Small intestine (tissue), 7 donors: ENCODE results near the gene SLC12A3. TPM values are rescaled to one million over a fixed set of nuclear protein-coding genes. Genes with fewer than 3 reads are reported as not detected.

ENCODE experiments used
- DNase-seq, 2 donors: peaks; one replicate each; pipeline versions ENCODE4 v3.0.0 to v3.0.0-alpha.2; 2013
- FAIRE-seq: peaks from 2 replicates; lab custom pipeline; 2012; peaks lifted over from hg19 to GRCh38; lab: Jason Lieb, UNC
- H3K27ac ChIP-seq, 3 donors: one replicate each; pipeline ENCODE4 v1.5.1; 2013; ENCODE audit warnings: low read length in 2 of 3, mild to moderate bottlenecking in 2 of 3, control low read depth in 1 of 3, inconsistent platforms in 1 of 3, low read depth in 1 of 3, moderate library complexity in 1 of 3
- H3K27me3 ChIP-seq, 3 donors: one replicate each; pipeline ENCODE4 v1.6.1; 2013; ENCODE audit warnings: low read length in 3 of 3, inconsistent platforms in 1 of 3; ENCODE audit not compliant: control insufficient read depth in 3 of 3, insufficient read depth in 3 of 3
- H3K36me3 ChIP-seq, 3 donors: one replicate each; pipeline ENCODE4 v1.6.1; 2013; ENCODE audit warnings: low read length in 3 of 3, inconsistent platforms in 1 of 3, low read depth in 1 of 3, mild to moderate bottlenecking in 1 of 3, moderate library complexity in 1 of 3; ENCODE audit not compliant: control insufficient read depth in 3 of 3, insufficient read depth in 2 of 3
- H3K4me1 ChIP-seq, 3 donors: one replicate each; pipeline ENCODE4 v1.6.1; 2013; ENCODE audit warnings: low read length in 2 of 3, inconsistent platforms in 1 of 3, low read depth in 1 of 3, mild to moderate bottlenecking in 1 of 3, moderate library complexity in 1 of 3; ENCODE audit not compliant: control insufficient read depth in 3 of 3, insufficient read depth in 2 of 3
- H3K4me3 ChIP-seq, 3 donors: one replicate each; pipeline ENCODE4 v1.5.1; 2013; ENCODE audit warnings: low read length in 3 of 3, control low read depth in 1 of 3, inconsistent platforms in 1 of 3, low read depth in 1 of 3, mild to moderate bottlenecking in 1 of 3, moderate library complexity in 1 of 3
- H3K9me3 ChIP-seq, 2 donors: one replicate each; pipeline ENCODE4 v1.6.1; 2013; ENCODE audit warnings: low read depth in 1 of 2, low read length in 1 of 2; ENCODE audit not compliant: control insufficient read depth in 2 of 2, insufficient read depth in 1 of 2
- WGBS, 3 donors: extraction: QIAGEN DNeasy Blood & Tissue Kit; methylation state at CpG; one replicate each; pipeline ENCODE4 v1.1.7; 2013; 5-methylcytosine and 5-hydroxymethylcytosine counted together
- polyA plus RNA-seq, 4 donors: library from polyadenylated mRNA; stranded (reverse) in 3 of 4; unstranded in 1 of 4; fragments of 200-250 nt in 3 of 4; fragments of 120-200 nt in 1 of 4; gene quantifications; one replicate each; pipeline versions ENCODE4 v1.2.1 to v1.2.3, GENCODE V29; 2013
- donor health status: healthy with polysubstance abuse.
- donor health status: control.
- donor health status: control.
- donor health status: Bipolar disorder and iron deficiency.
- donor health status: healthy.

SLC12A3 gene
- polyA plus RNA-seq, 4 donors, result 0.04 TPM; not detected in 2

GRCh38 chr16:56960681-56961281, 95.8 kb downstream of the SLC12A3 start:
- Histone ChIP-seq H3K36me3 (peaks cover 0 to 2% (median 0%) of the 10 kb centered on the region in 3 donors), H3K27ac (no peak overlapping the region), H3K4me3 (no peak overlapping the region), H3K27me3 (no peaks in the 10 kb centered on the region), H3K4me1 (no peaks in the 10 kb centered on the region), H3K9me3 (no peaks in the 10 kb centered on the region)
- 73 to 87% (median 74%) methylated on average over 13 of the region's 13 CpGs for WGBS, 3 donors
- DNase-seq (no peak), FAIRE-seq (no peak)

DNA sequence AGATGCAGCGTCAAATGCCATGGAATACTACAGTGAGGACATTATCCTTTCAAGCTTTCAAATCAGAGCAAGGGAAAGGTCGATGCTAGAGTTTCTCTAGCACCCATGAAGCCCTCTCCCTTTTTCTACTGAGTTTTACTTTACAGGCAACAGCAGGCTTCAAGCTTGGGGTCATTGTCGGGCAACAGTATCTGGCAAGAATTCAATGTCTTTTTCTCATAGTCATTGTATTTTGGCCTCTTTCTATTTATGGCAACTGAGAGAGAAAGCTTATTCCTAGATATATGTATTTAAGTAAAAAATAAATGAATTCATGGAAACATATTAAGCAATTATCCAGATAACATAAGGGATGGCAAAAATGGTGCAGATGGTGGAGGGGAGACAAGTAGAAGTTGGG, 96.4 kb downstream of the SLC12A3 start:
- no peak overlapping the region for H3K27ac ChIP-seq
- WGBS, 3 donors, result 58 to 85% (median 75%) methylated on average over 3 of the region's 3 CpGs
- no peak for FAIRE-seq
- H3K4me3 ChIP-seq, result no peak overlapping the region
- H3K4me1 ChIP-seq, result no peaks in the 10 kb centered on the region
- no peaks in the 10 kb centered on the region for H3K9me3 ChIP-seq
- H3K36me3 ChIP-seq, result peaks cover 0 to 2% (median 0%) of the 10 kb centered on the region in 3 donors
- H3K27me3 ChIP-seq, result no peaks in the 10 kb centered on the region
- no peak for DNase-seq

DNA sequence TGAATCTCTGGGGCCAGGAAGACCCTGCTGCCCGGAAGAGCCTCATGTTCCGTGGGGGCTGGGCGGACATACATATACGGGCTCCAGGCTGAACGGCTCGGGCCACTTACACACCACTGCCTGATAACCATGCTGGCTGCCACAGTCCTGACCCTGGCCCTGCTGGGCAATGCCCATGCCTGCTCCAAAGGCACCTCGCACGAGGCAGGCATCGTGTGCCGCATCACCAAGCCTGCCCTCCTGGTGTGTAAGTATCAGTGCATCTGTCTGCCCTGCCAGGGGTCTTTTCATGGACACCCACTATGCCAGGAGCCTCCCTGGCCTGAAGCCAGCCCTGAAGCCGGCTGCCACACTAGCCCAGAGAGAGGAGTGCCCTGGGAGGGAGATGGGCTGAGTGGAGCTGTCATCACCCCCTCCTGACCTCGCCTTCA, 96.9 kb downstream of the SLC12A3 start, which contains the start of gene CETP:
TSS of gene CETP (plus strand) at position 100 of the 431 bp plus-strand sequence. CDS start at position 130, 30 bp downstream.
- Histone ChIP-seq H3K27me3 (no peaks in the 10 kb centered on the region), H3K9me3 (no peaks in the 10 kb centered on the region), H3K27ac (peak within 1 kb of the TSS in 1 of 3 donors; percentile 8), H3K4me1 (no peaks in the 10 kb centered on the region), H3K4me3 (no peak within 1 kb of the TSS), H3K36me3 (peaks cover 0 to 2% (median 0%) of the 10 kb centered on the region in 3 donors)
- 79 to 88% (median 84%) methylated on average over 12 of the region's 12 CpGs for WGBS, 3 donors
- FAIRE-seq (no peak), DNase-seq (no peak)

DNA sequence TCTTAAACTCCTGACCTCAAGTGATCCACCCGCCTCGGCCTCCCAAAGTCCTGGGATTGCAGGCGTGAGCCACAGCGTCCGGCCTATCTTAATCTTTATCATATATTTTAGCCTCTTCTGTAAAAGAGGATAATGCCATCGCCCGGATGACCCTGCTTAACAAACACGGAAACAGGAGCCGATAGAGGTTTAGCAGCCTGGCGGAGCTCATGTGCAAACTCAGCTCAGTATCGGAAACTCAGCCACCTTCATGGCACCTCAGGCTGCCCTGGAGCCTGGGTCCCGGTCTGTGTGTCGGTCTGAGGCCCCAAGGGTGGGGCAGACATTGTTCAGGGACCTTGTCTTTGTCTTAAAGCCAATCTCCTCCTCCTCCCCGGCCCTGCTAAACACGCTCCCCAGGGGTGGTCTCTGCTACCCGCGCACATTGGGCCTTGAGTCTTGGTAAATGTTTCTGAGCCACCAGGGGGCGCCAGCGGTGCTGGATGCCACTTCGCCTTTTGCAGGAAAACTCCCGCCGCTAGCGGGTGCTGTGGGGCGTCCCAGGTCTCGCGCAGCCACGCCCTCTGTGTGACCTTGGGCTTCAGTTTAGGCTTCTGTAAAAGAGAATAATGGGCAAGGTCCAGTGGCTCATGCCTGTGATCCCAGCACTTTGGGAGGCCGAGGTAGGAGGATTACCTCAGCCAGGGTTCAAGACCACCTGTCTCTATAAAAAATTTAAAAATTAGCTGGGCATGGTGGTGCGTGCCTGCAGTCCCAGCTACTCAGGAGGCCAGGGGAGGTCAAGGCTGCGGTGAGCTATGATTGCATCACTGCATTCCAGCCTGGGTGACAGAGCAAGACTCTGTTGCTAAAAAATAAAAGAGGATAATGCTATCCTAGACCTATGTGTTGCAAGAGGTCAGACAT, 99.5 kb downstream of the SLC12A3 start:
- H3K9me3 ChIP-seq, result no peaks in the 10 kb centered on the region
- 35 to 41% (median 40%) methylated on average over 27 to 30 of the region's 30 CpGs for WGBS, 3 donors
- FAIRE-seq, result no peak

More for the DNA sequence above, 99.5 kb downstream of the SLC12A3 start:
- Histone ChIP-seq H3K4me1 (no peaks in the 10 kb centered on the region), H3K27me3 (no peaks in the 10 kb centered on the region), H3K27ac (no peak overlapping the region), H3K36me3 (peaks cover 0 to 2% (median 0%) of the 10 kb centered on the region in 3 donors), H3K4me3 (no peak overlapping the region)
- peak; percentile 89 to 92 for DNase-seq

Other genes with a start within 250 kb of the SLC12A3 start
- 100 to 1,000 TPM in 2 of 4 donors, 10 to 100 TPM in 2; 75.0 to 194 (median 119) TPM for gene MT1E, start 239.4 kb upstream of the SLC12A3 start, polyA plus RNA-seq
- 100 to 1,000 TPM in 1 of 4 donors, 10 to 100 TPM in 1, 1 to 10 TPM in 2; 3.5 to 106 (median 8.6) TPM for gene MT1M, start 232.5 kb upstream of the SLC12A3 start, polyA plus RNA-seq
- gene MT1A, start 226.5 kb upstream of the SLC12A3 start, polyA plus RNA-seq, result 100 to 1,000 TPM in 1 of 4 donors, 10 to 100 TPM in 2, 1 to 10 TPM in 1; 1.3 to 240 (median 21.3) TPM
- gene MT1B, start 213.3 kb upstream of the SLC12A3 start, polyA plus RNA-seq, result not detected
- gene MT1F, start 207.2 kb upstream of the SLC12A3 start, polyA plus RNA-seq, result 100 to 1,000 TPM in 1 of 4 donors, 10 to 100 TPM in 3; 13.4 to 189 (median 29.1) TPM
- gene MT1G, start 197.1 kb upstream of the SLC12A3 start, polyA plus RNA-seq, result 1,000 to 10,000 TPM in 1 of 4 donors, 100 to 1,000 TPM in 3; 193 to 1,801 (median 342) TPM
- gene MT1H, start 195.4 kb upstream of the SLC12A3 start, polyA plus RNA-seq, result 100 to 1,000 TPM in 1 of 4 donors, 10 to 100 TPM in 2, 1 to 10 TPM in 1; 3.6 to 930 (median 62.8) TPM
- gene MT1X, start 182.7 kb upstream of the SLC12A3 start, polyA plus RNA-seq, result 100 to 1,000 TPM in 3 of 4 donors, 10 to 100 TPM in 1; 93.7 to 776 (median 195) TPM
- 10 to 100 TPM; 14.1 to 32.1 (median 22.3) TPM for gene NUP93, start 135.1 kb upstream of the SLC12A3 start, polyA plus RNA-seq
- gene HERPUD1, start 66.9 kb downstream of the SLC12A3 start, polyA plus RNA-seq, result 100 to 1,000 TPM in 2 of 4 donors, 10 to 100 TPM in 2; 25.9 to 129 (median 97.1) TPM
- gene CETP, start 96.7 kb downstream of the SLC12A3 start, polyA plus RNA-seq, result 1 to 10 TPM in 2 of 4 donors, under 1 TPM in 1, not detected in 1; 0.34 to 1.6 (median 1.6) TPM
- 10 to 100 TPM in 2 of 4 donors, 1 to 10 TPM in 2; 6.3 to 29.2 (median 16.7) TPM for gene NLRC5, start 124.3 kb downstream of the SLC12A3 start, polyA plus RNA-seq
- 10 to 100 TPM in 2 of 4 donors, 1 to 10 TPM in 2; 3.1 to 22.9 (median 11.5) TPM for gene CPNE2, start 227.4 kb downstream of the SLC12A3 start, polyA plus RNA-seq